GM12801 (cell line): Measurements from ENCODE around the gene LARGE2.

Experiments
- TF ChIP-seq, protein P1 (sequence below): IDR thresholded peaks from one replicate; pipeline ENCODE4 v1.5.1; 2011; ENCODE audit warnings: control low read depth; ENCODE audit not compliant: insufficient read length; ENCODE audit errors: extremely low read depth

The LARGE2 gene

DNA sequence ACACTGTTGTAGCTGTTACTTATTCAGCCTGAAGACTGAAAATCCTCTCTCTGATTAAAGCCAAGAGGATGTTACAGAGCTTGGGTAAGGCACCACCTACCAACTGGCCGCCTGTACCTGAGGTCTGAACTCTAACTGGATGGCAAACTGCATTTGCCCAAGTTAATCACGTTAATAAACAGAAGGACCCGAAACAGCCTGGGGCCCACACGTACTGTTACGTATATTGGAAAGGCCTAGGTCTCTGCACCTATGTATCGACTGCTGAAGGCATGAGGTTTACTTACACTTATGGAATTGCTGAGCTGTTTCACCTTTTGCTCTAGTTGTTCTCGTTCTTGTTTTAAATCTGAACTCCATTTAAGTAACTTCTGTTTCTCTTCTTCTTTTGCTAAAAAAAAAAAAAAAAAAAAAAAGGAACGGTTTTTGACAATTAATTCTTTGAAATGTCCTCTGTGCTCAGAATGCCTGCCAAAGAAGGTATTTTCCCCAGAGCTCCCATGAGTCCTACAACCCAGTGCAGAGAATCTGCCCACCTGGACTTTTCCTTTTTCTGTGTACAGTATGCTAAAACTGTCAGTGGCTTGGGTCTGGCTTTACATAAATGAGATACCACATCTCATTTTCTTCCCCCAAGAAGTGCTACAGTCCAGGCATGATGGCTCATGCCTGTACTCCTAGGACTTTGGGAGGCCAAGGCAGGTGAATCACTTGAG is 13.1 kb downstream of the LARGE2 start:
- TF ChIP-seq, protein P1, sequence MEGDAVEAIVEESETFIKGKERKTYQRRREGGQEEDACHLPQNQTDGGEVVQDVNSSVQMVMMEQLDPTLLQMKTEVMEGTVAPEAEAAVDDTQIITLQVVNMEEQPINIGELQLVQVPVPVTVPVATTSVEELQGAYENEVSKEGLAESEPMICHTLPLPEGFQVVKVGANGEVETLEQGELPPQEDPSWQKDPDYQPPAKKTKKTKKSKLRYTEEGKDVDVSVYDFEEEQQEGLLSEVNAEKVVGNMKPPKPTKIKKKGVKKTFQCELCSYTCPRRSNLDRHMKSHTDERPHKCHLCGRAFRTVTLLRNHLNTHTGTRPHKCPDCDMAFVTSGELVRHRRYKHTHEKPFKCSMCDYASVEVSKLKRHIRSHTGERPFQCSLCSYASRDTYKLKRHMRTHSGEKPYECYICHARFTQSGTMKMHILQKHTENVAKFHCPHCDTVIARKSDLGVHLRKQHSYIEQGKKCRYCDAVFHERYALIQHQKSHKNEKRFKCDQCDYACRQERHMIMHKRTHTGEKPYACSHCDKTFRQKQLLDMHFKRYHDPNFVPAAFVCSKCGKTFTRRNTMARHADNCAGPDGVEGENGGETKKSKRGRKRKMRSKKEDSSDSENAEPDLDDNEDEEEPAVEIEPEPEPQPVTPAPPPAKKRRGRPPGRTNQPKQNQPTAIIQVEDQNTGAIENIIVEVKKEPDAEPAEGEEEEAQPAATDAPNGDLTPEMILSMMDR = no peak

DNA sequence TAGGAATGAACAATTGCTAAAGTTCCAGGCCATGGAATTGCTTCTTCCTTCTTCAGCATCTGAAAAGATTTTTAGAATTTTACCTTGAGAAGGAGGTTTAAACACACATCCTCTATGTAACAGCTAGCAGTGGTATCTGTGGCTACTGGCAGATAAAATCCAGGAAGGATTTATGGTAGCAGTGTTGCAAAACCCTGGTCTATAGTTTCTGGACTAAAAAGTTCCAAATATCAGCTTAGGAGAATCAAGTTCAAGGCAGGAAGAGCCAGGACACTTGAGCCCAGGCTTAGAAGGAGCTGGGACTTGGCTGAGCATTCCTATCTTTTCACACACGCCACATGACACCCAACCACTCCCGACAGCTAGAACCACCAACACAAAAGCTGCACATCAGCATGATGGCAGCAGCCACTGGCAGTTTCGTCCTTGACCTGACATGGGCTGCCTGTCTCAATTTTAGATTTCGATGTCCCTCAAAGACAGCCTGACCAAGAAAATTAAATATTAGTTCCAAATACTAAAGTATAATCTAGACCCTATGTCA is 14.1 kb downstream of the LARGE2 start:
- TF ChIP-seq, protein P1 = no peak

DNA sequence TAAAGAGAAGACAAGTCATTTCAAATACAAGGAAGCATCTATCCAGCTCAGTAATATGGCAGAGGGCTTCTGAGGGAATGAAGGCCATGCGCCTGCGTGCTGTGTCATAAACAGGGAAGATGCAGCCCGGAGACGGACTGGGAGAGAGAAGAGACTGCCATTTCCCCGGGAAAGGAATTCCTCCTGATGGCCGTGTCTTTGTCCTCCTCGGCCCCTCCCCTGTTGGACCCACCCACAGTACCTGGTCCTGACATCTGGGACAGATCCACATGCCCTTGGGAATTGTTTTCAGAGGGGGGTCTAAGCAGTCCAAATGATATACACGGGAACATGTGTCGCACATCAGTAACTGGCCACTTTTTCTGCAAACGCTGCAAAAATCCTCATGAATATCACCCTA is 15.5 kb downstream of the LARGE2 start:
- TF ChIP-seq, protein P1 = no peak

DNA sequence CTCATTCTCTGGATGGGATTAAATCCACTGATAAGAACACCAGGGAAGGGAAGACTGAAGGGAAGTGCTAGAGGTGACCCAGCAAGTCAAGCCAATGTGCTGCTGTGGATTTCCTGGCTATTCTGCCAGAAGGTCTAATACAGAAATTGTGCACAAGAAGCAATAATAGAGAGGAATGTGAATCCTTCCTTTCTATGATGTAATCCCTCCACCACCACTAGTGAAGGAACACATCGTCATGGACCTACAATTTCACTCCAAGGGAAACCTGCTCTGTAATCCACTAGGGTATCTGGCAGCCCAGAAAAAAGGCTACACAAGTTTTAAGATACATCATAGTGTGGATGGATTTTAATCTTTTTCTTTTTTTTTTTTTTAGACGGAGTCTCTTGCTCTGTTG is 17.4 kb downstream of the LARGE2 start:
- TF ChIP-seq, protein P1 = no peak

DNA sequence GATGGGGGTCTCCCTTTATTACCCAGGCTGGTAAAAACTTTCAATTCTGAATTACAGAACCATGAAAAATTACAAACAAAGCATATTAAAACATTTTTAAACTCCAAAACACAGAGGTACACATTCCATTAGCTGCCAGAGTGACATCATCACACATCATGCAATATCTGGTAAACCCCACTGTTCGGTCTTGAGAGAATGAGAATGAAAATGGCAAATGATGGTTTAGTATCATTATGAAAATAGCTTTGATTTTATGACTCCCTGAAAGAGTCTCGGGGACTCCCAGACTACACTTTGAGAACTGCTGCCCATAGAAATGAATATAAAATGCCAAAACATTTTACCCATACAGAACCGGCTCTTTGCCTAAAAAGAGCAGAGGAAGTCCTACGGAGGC is 18.8 kb downstream of the LARGE2 start:
- TF ChIP-seq, protein P1 = no peak

DNA sequence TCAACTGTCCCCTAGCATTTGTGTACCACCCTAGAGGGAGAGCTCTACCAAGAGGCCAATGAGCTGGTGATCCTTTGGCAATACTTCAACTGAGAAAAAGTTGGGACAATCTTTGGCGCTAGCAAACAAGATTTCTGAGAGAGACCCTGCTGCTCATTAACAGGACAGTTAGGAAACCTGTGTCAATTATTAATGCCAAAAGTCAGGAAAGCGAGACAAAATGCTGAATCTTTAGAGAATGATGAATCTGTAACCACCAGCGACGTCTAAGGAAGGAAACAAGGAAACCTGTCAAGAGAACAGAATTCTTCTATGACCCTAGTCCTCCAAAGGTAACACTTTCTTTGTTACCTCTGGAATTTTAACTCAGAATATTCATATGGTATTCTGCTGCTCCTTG is 19.9 kb downstream of the LARGE2 start:
- TF ChIP-seq, protein P1 = no peak

DNA sequence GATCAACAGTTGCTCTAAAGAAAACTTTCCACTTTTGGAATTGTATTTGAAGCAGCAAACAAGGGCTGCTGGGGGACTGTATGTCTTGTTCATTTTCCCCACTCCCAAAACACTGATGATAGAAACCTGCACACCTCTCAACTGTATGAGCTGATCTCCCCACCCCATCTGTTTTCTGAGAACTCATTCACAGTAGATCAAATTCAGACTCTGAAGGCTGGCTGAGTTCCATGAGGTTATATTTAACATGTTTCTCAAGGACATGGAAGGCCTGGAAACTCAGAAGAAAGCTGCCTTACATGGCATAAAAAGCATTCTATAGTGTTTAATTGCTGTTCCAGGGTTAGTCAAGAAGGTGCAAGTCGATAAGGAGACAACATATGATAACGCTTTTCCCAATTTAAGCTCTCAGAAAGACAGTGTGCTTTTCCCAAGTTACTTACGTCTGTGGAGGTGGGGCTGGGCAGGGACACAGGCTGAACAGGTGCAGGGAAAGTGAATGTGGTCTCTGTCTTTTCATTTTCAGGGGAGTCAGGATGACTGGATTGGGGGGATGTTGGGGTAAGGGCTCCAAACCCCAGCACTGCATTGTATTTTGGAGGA is 23.0 kb downstream of the LARGE2 start:
- TF ChIP-seq, protein P1 = no peak
